ENCODE results near the gene RASGEF1C. TPM values are rescaled to one million over a fixed set of nuclear protein-coding genes. Genes with fewer than 3 reads are reported as not detected.
A peak's percentile ranks its signal among the peaks of the same experiment; 100 is the strongest.

Gene RASGEF1C
- total RNA-seq, 4 donors from 2014 or later, result 0.58 to 4.0 (median 2.1) TPM

GRCh38 chr5:180194410-180195345 lies 14.3 kb downstream of the RASGEF1C start:
- 71 to 81% methylated on average over 27 to 33 of the region's 34 CpGs for WGBS, 2 donors
- peak; percentile 37 to 45 for DNase-seq
- no peak overlapping the region for H3K27ac ChIP-seq
- H3K4me1 ChIP-seq, result no peaks in the 10 kb centered on the region
- H3K9me3 ChIP-seq, result no peaks in the 10 kb centered on the region
- TF ChIP-seq CTCF (IDR thresholded peaks at IDR 0.05), result no peak
- TF ChIP-seq POLR2A (IDR thresholded peaks at IDR 0.05), result no peak
- H3K4me3 ChIP-seq (replicated peaks in 1 of 3), result no peak overlapping the region
- intact Hi-C loops (cut with DNase I), result no loop called here
- no peaks in the 10 kb centered on the region for H3K27me3 ChIP-seq
- no peaks in the 10 kb centered on the region for H3K36me3 ChIP-seq

- WGBS, 2 donors, result 95 to 96% methylated on average over 24 of the region's 24 CpGs
Measured at GRCh38 chr5:180193749-180194375, 15.1 kb downstream of the RASGEF1C start.

GRCh38 chr5:180191716-180192115 lies 17.3 kb downstream of the RASGEF1C start:
- no peak for DNase-seq
- Histone ChIP-seq H3K4me3 (replicated peaks in 1 of 3) (no peak overlapping the region), H3K27me3 (no peaks in the 10 kb centered on the region), H3K4me1 (no peaks in the 10 kb centered on the region), H3K9me3 (no peaks in the 10 kb centered on the region), H3K36me3 (no peaks in the 10 kb centered on the region), H3K27ac (no peak overlapping the region)
- intact Hi-C loops (cut with DNase I), result no loop called here
- TF ChIP-seq CTCF (IDR thresholded peaks at IDR 0.05) (no peak), POLR2A (IDR thresholded peaks at IDR 0.05) (no peak)
- WGBS, 2 donors, result 60 to 81% methylated on average over 6 of the region's 6 CpGs

More at GRCh38 chr5:180193749-180194375, 15.1 kb downstream of the RASGEF1C start:
- no peak for DNase-seq
- intact Hi-C loops (cut with DNase I), result no loop called here
- H3K27ac ChIP-seq, result no peak overlapping the region
- H3K9me3 ChIP-seq, result no peaks in the 10 kb centered on the region
- no peaks in the 10 kb centered on the region for H3K27me3 ChIP-seq
- no peaks in the 10 kb centered on the region for H3K36me3 ChIP-seq
- H3K4me1 ChIP-seq, result no peaks in the 10 kb centered on the region
- TF ChIP-seq CTCF (IDR thresholded peaks at IDR 0.05) (no peak), POLR2A (IDR thresholded peaks at IDR 0.05) (no peak)
- H3K4me3 ChIP-seq (replicated peaks in 1 of 3), result no peak overlapping the region

- Histone ChIP-seq H3K4me1 (no peaks in the 10 kb centered on the region), H3K4me3 (replicated peaks in 1 of 3) (no peak overlapping the region), H3K9me3 (no peaks in the 10 kb centered on the region), H3K36me3 (no peaks in the 10 kb centered on the region), H3K27ac (no peak overlapping the region), H3K27me3 (no peaks in the 10 kb centered on the region)
- WGBS, 2 donors, result 83 to 89% methylated on average over 2 of the region's 2 CpGs
- intact Hi-C loops (cut with DNase I), result no loop called here
- DNase-seq, result no peak
- TF ChIP-seq POLR2A (IDR thresholded peaks at IDR 0.05) (no peak), CTCF (IDR thresholded peaks at IDR 0.05) (no peak)
Measured at GRCh38 chr5:180187767-180188166, 21.2 kb downstream of the RASGEF1C start.

- no peak for TF ChIP-seq POLR2A (IDR thresholded peaks at IDR 0.05)
- no peak for TF ChIP-seq CTCF (IDR thresholded peaks at IDR 0.05)
- no peak overlapping the region for H3K27ac ChIP-seq
- intact Hi-C loops (cut with DNase I), result no loop called here
- no peaks in the 10 kb centered on the region for H3K36me3 ChIP-seq
- no peaks in the 10 kb centered on the region for H3K9me3 ChIP-seq
- no peak overlapping the region for H3K4me3 ChIP-seq (replicated peaks in 1 of 3)
- DNase-seq, result no peak
- WGBS, 2 donors, result 80 to 83% methylated on average over 11 of the region's 11 CpGs
- peaks cover 0 to 6% of the 10 kb centered on the region in 2 donors for H3K4me1 ChIP-seq
- no peaks in the 10 kb centered on the region for H3K27me3 ChIP-seq
Measured at GRCh38 chr5:180180846-180181245, 28.2 kb downstream of the RASGEF1C start.
